T follicular helper cell (primary cell): Measurements from ENCODE around the gene RETREG1.

ENCODE experiments used
- DNase-seq: peaks from one replicate; pipeline ENCODE4 v3.0.0-alpha.2; 2020; ENCODE audit warnings: low read depth

Gene RETREG1

GRCh38 chr5:16585041-16585667 is 31.6 kb downstream of the RETREG1 start:
- DNase-seq = no peak

- no peak for DNase-seq
Observed at GRCh38 chr5:16582081-16582480, 34.7 kb downstream of the RETREG1 start.

- DNase-seq = no peak
Observed at GRCh38 chr5:16580382-16580781, 36.4 kb downstream of the RETREG1 start.

- DNase-seq = no peak
Observed at GRCh38 chr5:16579142-16579847, 37.5 kb downstream of the RETREG1 start.

GRCh38 chr5:16578474-16578883 is 38.3 kb downstream of the RETREG1 start:
- no peak for DNase-seq

- no peak for DNase-seq
Observed at GRCh38 chr5:16577677-16578076, 39.1 kb downstream of the RETREG1 start.

- no peak for DNase-seq
Observed at GRCh38 chr5:16574789-16575721, 41.7 kb downstream of the RETREG1 start.

- DNase-seq = no peak
Observed at GRCh38 chr5:16573401-16573800, 43.4 kb downstream of the RETREG1 start.

- no peak for DNase-seq
Observed at GRCh38 chr5:16572289-16573015, 44.3 kb downstream of the RETREG1 start.

- DNase-seq = no peak
Observed at GRCh38 chr5:16571016-16571415, 45.8 kb downstream of the RETREG1 start.

GRCh38 chr5:16570121-16570815 is 46.5 kb downstream of the RETREG1 start:
- DNase-seq = no peak

- DNase-seq = no peak
Observed at GRCh38 chr5:16568875-16569580, 47.8 kb downstream of the RETREG1 start.

GRCh38 chr5:16567365-16567764 is 49.4 kb downstream of the RETREG1 start:
- DNase-seq = no peak

- DNase-seq = no peak
Observed at GRCh38 chr5:16565118-16565517, 51.7 kb downstream of the RETREG1 start.

- no peak for DNase-seq
Observed at GRCh38 chr5:16564248-16564867, 52.4 kb downstream of the RETREG1 start.

- DNase-seq = no peak
Observed at GRCh38 chr5:16563686-16564085, 53.1 kb downstream of the RETREG1 start.

GRCh38 chr5:16561660-16562059 is 55.1 kb downstream of the RETREG1 start:
- no peak for DNase-seq

GRCh38 chr5:16559702-16560101 is 57.1 kb downstream of the RETREG1 start:
- no peak for DNase-seq

- DNase-seq = no peak
Observed at GRCh38 chr5:16558984-16559629, 57.7 kb downstream of the RETREG1 start.

- no peak for DNase-seq
Observed at GRCh38 chr5:16557477-16557876, 59.3 kb downstream of the RETREG1 start.
